Measurements from ENCODE around the gene A2M. TPM values are rescaled to one million over a fixed set of nuclear protein-coding genes. Genes with fewer than 3 reads are reported as not detected.

The A2M gene
- total and polyA plus RNA-seq, 2 experiments from 2014 or later: 0.92 TPM; not detected in 1

DNA sequence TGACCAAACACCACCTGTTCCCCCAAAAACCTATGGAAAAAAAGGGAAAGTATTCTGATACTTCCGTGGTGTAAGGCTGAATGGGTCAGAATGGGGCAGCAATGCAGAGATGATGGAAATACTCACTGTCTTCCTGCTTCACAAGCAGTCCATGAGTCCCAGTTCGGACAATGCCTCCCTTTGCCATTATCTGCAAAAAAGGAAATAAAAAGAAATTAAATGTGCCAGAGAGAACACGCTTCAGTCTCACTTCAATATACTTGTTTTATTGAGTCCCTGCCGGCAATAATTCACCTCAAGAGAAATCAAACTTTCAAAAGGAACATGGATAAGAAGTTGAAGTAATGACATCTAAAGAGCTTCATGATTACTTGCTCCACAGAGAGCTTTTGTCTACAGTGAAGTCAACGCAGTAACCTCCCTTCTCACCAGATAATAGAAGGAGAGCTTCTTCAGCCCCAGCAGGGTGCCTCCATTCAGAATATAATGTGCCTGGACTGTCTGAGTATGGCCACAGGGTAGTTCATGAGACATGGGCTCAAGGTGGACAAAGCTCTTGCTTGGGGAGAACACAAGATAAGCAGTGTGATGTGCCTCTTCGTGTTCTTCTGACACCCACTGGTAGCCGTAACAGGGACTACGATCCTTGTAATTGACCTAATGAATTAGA lies 14.6 kb downstream of the A2M start:
- no peaks in the 10 kb centered on the region for H3K36me3 ChIP-seq (ENCODE audit: insufficient read depth)
- H3K27me3 ChIP-seq (ENCODE audit: insufficient read depth): no peaks in the 10 kb centered on the region
- H3K27ac ChIP-seq (ENCODE audit: low read depth): no peak overlapping the region
- H3K4me3 ChIP-seq: no peak overlapping the region
- peaks cover 2% of the 10 kb centered on the region; the same call in 1 of the 3 replicates for H3K4me1 Mint-ChIP-seq
- H3K9me3 Mint-ChIP-seq: no peaks in the 10 kb centered on the region; the same call in 2 of the 3 replicates
- H3K9me2 ChIP-seq (ENCODE audit: insufficient read depth): no peaks in the 10 kb centered on the region; the same call in 1 of the 2 replicates
- H3K36me3 Mint-ChIP-seq (ENCODE audit: low read depth): no peaks in the 10 kb centered on the region
- TF ChIP-seq, protein P1, sequence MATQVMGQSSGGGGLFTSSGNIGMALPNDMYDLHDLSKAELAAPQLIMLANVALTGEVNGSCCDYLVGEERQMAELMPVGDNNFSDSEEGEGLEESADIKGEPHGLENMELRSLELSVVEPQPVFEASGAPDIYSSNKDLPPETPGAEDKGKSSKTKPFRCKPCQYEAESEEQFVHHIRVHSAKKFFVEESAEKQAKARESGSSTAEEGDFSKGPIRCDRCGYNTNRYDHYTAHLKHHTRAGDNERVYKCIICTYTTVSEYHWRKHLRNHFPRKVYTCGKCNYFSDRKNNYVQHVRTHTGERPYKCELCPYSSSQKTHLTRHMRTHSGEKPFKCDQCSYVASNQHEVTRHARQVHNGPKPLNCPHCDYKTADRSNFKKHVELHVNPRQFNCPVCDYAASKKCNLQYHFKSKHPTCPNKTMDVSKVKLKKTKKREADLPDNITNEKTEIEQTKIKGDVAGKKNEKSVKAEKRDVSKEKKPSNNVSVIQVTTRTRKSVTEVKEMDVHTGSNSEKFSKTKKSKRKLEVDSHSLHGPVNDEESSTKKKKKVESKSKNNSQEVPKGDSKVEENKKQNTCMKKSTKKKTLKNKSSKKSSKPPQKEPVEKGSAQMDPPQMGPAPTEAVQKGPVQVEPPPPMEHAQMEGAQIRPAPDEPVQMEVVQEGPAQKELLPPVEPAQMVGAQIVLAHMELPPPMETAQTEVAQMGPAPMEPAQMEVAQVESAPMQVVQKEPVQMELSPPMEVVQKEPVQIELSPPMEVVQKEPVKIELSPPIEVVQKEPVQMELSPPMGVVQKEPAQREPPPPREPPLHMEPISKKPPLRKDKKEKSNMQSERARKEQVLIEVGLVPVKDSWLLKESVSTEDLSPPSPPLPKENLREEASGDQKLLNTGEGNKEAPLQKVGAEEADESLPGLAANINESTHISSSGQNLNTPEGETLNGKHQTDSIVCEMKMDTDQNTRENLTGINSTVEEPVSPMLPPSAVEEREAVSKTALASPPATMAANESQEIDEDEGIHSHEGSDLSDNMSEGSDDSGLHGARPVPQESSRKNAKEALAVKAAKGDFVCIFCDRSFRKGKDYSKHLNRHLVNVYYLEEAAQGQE (IDR thresholded peaks at IDR 0.05; ENCODE audit: unreplicated experiment): no peak
- TF ChIP-seq, protein P2, sequence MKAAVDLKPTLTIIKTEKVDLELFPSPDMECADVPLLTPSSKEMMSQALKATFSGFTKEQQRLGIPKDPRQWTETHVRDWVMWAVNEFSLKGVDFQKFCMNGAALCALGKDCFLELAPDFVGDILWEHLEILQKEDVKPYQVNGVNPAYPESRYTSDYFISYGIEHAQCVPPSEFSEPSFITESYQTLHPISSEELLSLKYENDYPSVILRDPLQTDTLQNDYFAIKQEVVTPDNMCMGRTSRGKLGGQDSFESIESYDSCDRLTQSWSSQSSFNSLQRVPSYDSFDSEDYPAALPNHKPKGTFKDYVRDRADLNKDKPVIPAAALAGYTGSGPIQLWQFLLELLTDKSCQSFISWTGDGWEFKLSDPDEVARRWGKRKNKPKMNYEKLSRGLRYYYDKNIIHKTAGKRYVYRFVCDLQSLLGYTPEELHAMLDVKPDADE (IDR thresholded peaks at IDR 0.05): no peak
- no peak for TF ChIP-seq STAT1 (IDR thresholded peaks at IDR 0.05; ENCODE audit: unreplicated experiment)
- no peak for TF ChIP-seq ZNF331 (CRISPR knock-in tag; IDR thresholded peaks at IDR 0.05; ENCODE audit: low read depth)
- no peak for TF ChIP-seq POLR2AphosphoS5 (IDR thresholded peaks at IDR 0.05; ENCODE audit: low read depth)
- TF ChIP-seq EZH2 (IDR thresholded peaks at IDR 0.05; ENCODE audit: low read depth, unreplicated experiment): no peak
- TF ChIP-seq, protein P3, sequence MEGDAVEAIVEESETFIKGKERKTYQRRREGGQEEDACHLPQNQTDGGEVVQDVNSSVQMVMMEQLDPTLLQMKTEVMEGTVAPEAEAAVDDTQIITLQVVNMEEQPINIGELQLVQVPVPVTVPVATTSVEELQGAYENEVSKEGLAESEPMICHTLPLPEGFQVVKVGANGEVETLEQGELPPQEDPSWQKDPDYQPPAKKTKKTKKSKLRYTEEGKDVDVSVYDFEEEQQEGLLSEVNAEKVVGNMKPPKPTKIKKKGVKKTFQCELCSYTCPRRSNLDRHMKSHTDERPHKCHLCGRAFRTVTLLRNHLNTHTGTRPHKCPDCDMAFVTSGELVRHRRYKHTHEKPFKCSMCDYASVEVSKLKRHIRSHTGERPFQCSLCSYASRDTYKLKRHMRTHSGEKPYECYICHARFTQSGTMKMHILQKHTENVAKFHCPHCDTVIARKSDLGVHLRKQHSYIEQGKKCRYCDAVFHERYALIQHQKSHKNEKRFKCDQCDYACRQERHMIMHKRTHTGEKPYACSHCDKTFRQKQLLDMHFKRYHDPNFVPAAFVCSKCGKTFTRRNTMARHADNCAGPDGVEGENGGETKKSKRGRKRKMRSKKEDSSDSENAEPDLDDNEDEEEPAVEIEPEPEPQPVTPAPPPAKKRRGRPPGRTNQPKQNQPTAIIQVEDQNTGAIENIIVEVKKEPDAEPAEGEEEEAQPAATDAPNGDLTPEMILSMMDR (conservative IDR thresholded peaks at IDR 0.05; ENCODE audit: low read depth in 2 of 2): no peak
- TF ChIP-seq NANOG (IDR thresholded peaks at IDR 0.05; ENCODE audit: borderline replicate concordance): no peak
- TF ChIP-seq CREB1 (CRISPR knock-in tag; IDR thresholded peaks at IDR 0.05; ENCODE audit: low read depth): no peak
- no peak for TF ChIP-seq EZH2phosphoT487 (IDR thresholded peaks at IDR 0.05; ENCODE audit: unreplicated experiment)
- no peak for TF ChIP-seq JUNB (IDR thresholded peaks at IDR 0.05; ENCODE audit: unreplicated experiment)
- TF ChIP-seq ZNF114 (CRISPR knock-in tag; IDR thresholded peaks at IDR 0.05): no peak
- TF ChIP-seq, protein P4, sequence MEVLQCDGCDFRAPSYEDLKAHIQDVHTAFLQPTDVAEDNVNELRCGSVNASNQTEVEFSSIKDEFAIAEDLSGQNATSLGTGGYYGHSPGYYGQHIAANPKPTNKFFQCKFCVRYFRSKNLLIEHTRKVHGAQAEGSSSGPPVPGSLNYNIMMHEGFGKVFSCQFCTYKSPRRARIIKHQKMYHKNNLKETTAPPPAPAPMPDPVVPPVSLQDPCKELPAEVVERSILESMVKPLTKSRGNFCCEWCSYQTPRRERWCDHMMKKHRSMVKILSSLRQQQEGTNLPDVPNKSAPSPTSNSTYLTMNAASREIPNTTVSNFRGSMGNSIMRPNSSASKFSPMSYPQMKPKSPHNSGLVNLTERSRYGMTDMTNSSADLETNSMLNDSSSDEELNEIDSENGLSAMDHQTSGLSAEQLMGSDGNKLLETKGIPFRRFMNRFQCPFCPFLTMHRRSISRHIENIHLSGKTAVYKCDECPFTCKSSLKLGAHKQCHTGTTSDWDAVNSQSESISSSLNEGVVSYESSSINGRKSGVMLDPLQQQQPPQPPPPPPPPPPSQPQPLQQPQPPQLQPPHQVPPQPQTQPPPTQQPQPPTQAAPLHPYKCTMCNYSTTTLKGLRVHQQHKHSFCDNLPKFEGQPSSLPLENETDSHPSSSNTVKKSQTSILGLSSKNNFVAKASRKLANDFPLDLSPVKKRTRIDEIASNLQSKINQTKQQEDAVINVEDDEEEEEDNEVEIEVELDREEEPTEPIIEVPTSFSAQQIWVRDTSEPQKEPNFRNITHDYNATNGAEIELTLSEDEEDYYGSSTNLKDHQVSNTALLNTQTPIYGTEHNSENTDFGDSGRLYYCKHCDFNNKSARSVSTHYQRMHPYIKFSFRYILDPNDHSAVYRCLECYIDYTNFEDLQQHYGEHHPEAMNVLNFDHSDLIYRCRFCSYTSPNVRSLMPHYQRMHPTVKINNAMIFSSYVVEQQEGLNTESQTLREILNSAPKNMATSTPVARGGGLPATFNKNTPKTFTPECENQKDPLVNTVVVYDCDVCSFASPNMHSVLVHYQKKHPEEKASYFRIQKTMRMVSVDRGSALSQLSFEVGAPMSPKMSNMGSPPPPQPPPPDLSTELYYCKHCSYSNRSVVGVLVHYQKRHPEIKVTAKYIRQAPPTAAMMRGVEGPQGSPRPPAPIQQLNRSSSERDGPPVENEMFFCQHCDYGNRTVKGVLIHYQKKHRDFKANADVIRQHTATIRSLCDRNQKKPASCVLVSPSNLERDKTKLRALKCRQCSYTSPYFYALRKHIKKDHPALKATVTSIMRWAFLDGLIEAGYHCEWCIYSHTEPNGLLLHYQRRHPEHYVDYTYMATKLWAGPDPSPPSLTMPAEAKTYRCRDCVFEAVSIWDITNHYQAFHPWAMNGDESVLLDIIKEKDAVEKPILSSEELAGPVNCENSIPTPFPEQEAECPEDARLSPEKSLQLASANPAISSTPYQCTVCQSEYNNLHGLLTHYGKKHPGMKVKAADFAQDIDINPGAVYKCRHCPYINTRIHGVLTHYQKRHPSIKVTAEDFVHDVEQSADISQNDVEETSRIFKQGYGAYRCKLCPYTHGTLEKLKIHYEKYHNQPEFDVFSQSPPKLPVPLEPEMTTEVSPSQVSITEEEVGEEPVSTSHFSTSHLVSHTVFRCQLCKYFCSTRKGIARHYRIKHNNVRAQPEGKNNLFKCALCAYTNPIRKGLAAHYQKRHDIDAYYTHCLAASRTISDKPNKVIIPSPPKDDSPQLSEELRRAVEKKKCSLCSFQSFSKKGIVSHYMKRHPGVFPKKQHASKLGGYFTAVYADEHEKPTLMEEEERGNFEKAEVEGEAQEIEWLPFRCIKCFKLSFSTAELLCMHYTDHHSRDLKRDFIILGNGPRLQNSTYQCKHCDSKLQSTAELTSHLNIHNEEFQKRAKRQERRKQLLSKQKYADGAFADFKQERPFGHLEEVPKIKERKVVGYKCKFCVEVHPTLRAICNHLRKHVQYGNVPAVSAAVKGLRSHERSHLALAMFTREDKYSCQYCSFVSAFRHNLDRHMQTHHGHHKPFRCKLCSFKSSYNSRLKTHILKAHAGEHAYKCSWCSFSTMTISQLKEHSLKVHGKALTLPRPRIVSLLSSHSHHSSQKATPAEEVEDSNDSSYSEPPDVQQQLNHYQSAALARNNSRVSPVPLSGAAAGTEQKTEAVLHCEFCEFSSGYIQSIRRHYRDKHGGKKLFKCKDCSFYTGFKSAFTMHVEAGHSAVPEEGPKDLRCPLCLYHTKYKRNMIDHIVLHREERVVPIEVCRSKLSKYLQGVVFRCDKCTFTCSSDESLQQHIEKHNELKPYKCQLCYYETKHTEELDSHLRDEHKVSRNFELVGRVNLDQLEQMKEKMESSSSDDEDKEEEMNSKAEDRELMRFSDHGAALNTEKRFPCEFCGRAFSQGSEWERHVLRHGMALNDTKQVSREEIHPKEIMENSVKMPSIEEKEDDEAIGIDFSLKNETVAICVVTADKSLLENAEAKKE (CRISPR knock-in tag; IDR thresholded peaks at IDR 0.05): no peak
- DNase-seq (ENCODE audit: low spot score): no peak
- no peaks in the 10 kb centered on the region for H3K4me1 ChIP-seq (ENCODE audit: insufficient read depth)
- no peak overlapping the region for H3K27ac Mint-ChIP-seq
- ATAC-seq: no peak
- H3K79me2 ChIP-seq (replicated peaks; ENCODE audit: insufficient read depth): no peaks in the 10 kb centered on the region
- H3K27me3 Mint-ChIP-seq (ENCODE audit: insufficient read depth, low read depth, poor library complexity): no peaks in the 10 kb centered on the region
- no peak overlapping the region for H2AFZ ChIP-seq
- no peak overlapping the region for H3K4me3 Mint-ChIP-seq
- no peaks in the 10 kb centered on the region for H3F3A ChIP-seq (replicated peaks; ENCODE audit: low read depth)
- no peaks in the 10 kb centered on the region for H4K20me1 ChIP-seq (replicated peaks; ENCODE audit: insufficient read depth)
- H3K4me2 ChIP-seq: no peak overlapping the region

Measured in GM23338 (cell line).